H1 (cell line): Measurements from ENCODE around the gene KCNAB2. TPM values are rescaled to one million over a fixed set of nuclear protein-coding genes. Genes with fewer than 3 reads are reported as not detected.

ENCODE experiments used
- CTCF ChIA-PET: fragments of 300-600 bp; sonication (Branson Sonifier 250); formaldehyde crosslinking; loops from one replicate; lab custom pipeline; 2021; ENCODE audit not compliant: partially characterized antibody; lab: Charles Lee
- POLR2A ChIA-PET: fragments of 300-600 bp; sonication (Branson Sonifier 250); formaldehyde crosslinking; loops from one replicate; lab custom pipeline; 2021; ENCODE audit warnings: inconsistent platforms; ENCODE audit not compliant: partially characterized antibody; lab: Charles Lee
- DNase-seq, 2 experiments: peaks; one replicate each; pipeline versions ENCODE4 v3.0.0 to v3.0.0-alpha.2; 2010 to 2022; ENCODE audit warnings: low spot score in 2 of 2, low read depth in 1 of 2, mixed read lengths in 1 of 2
- FAIRE-seq: peaks from 2 replicates; lab custom pipeline; 2011; peaks lifted over from hg19 to GRCh38; lab: Jason Lieb, UNC
- H2AFZ ChIP-seq: 2 replicates; pipeline ENCODE4 v1.8.1; 2012; ENCODE audit warnings: low read length, inconsistent platforms
- H2AK5ac ChIP-seq: 2 replicates; pipeline ENCODE4 v1.6.1; 2013; ENCODE audit warnings: low read depth, low read length
- H2BK120ac ChIP-seq: replicated peaks from 2 replicates; pipeline ENCODE3; 2013; ENCODE audit warnings: low read depth, low read length, inconsistent platforms
- H2BK12ac ChIP-seq: 2 replicates; pipeline ENCODE4 v1.6.1; 2013; ENCODE audit warnings: low read depth, low read length
- H2BK15ac ChIP-seq: 2 replicates; pipeline ENCODE4 v1.6.1; 2013; ENCODE audit warnings: low read length
- H2BK20ac ChIP-seq: 2 replicates; pipeline ENCODE4 v1.6.1; 2013; ENCODE audit warnings: low read length
- H2BK5ac ChIP-seq: 2 replicates; pipeline ENCODE4 v1.6.1; 2013; ENCODE audit warnings: low read depth, low read length
- H3K14ac ChIP-seq: 2 replicates; pipeline ENCODE4 v1.6.1; 2013; ENCODE audit warnings: inconsistent platforms; ENCODE audit not compliant: insufficient read length
- H3K18ac ChIP-seq: 2 replicates; pipeline ENCODE4 v1.6.1; 2013; ENCODE audit warnings: low read length; ENCODE audit errors: extremely low read depth
- H3K23ac ChIP-seq: 2 replicates; pipeline ENCODE4 v1.6.1; 2013; ENCODE audit warnings: inconsistent platforms; ENCODE audit not compliant: insufficient read length
- H3K23me2 ChIP-seq: 2 replicates; pipeline ENCODE4 v1.6.1; 2013; ENCODE audit warnings: low read depth, low read length
- H3K27ac ChIP-seq: 2 replicates; pipeline ENCODE4 v1.6.1; 2011; ENCODE audit warnings: low read depth, low read length, inconsistent platforms
- H3K27me3 ChIP-seq, 4 experiments: replicated peaks in 1 of 4; 1 replicate in 1 of 4; 2 replicates in 3 of 4; pipeline versions ENCODE4 v1.6.1 to v1.8.1; 2011 to 2013; ENCODE audit warnings: low read length in 3 of 4, mild to moderate bottlenecking in 3 of 4, inconsistent platforms in 2 of 4, mixed read lengths in 2 of 4, moderate library complexity in 1 of 4; ENCODE audit not compliant: control insufficient read depth in 3 of 4, insufficient read depth in 3 of 4; ENCODE audit errors: extremely low read depth in 1 of 4
- H3K36me3 ChIP-seq, 4 experiments: 2 replicates each; pipeline versions ENCODE4 v1.6.1 to v1.8.1; 2011 to 2013; ENCODE audit warnings: mild to moderate bottlenecking in 4 of 4, low read length in 3 of 4, moderate library complexity in 2 of 4, control low read depth in 1 of 4, inconsistent platforms in 1 of 4; ENCODE audit not compliant: insufficient read depth in 4 of 4, control insufficient read depth in 2 of 4
- H3K4ac ChIP-seq: replicated peaks from 2 replicates; pipeline ENCODE3; 2013; ENCODE audit warnings: low read length, low read depth, mixed read lengths, inconsistent platforms; ENCODE audit not compliant: insufficient read length
- H3K4me1 ChIP-seq, 4 experiments: replicated peaks in 1 of 4; 1 replicate in 1 of 4; 2 replicates in 3 of 4; pipeline versions ENCODE4 v1.6.1 to v1.8.1; 2011 to 2013; ENCODE audit warnings: low read length in 3 of 4, inconsistent platforms in 2 of 4, mixed read lengths in 1 of 4; ENCODE audit not compliant: insufficient read depth in 4 of 4, control insufficient read depth in 3 of 4
- H3K4me2 ChIP-seq, 2 experiments: 2 replicates each; pipeline versions ENCODE4 v1.6.1 to v1.8.1; 2011 to 2013; ENCODE audit warnings: low read depth in 2 of 2, low read length in 2 of 2, control low read depth in 1 of 2, inconsistent platforms in 1 of 2, mild to moderate bottlenecking in 1 of 2; ENCODE audit not compliant: insufficient read depth in 1 of 2
- H3K4me3 ChIP-seq, 4 experiments: fragments of 200-600, 300-600 bp in 1 of 4; sonication (generic), shearing (Covaris generic), sonication (Bioruptor Twin) in 1 of 4; 2 replicates each; pipeline versions ENCODE4 v1.5.1 to v1.8.1; 2011 to 2016; ENCODE audit warnings: low read length in 4 of 4, low read depth in 3 of 4, control low read depth in 2 of 4, inconsistent platforms in 2 of 4, mild to moderate bottlenecking in 2 of 4, mixed read lengths in 1 of 4, moderate library complexity in 1 of 4; ENCODE audit not compliant: insufficient read depth in 2 of 4; ENCODE audit errors: extremely low read depth in 1 of 4
- H3K56ac ChIP-seq: replicated peaks from 2 replicates; pipeline ENCODE3; 2013; ENCODE audit warnings: low read depth, mild to moderate bottlenecking, mixed read lengths, low read length, inconsistent platforms; ENCODE audit not compliant: insufficient read length
- H3K79me1 ChIP-seq: 2 replicates; pipeline ENCODE4 v1.6.1; 2013; ENCODE audit warnings: low read depth, low read length, control low read depth
- H3K79me2 ChIP-seq, 2 experiments: 2 replicates each; pipeline versions ENCODE4 v1.6.1 to v1.8.1; 2012 to 2013; ENCODE audit warnings: low read length in 2 of 2, mild to moderate bottlenecking in 2 of 2, inconsistent platforms in 1 of 2; ENCODE audit not compliant: insufficient read depth in 2 of 2, control insufficient read depth in 1 of 2
- H3K9ac ChIP-seq, 4 experiments: replicated peaks in 1 of 4; 1 replicate in 1 of 4; 2 replicates in 3 of 4; pipeline versions ENCODE4 v1.6.1 to v1.8.1; 2011 to 2013; ENCODE audit warnings: low read depth in 3 of 4, low read length in 3 of 4, control low read depth in 2 of 4, mild to moderate bottlenecking in 2 of 4, moderate library complexity in 2 of 4, inconsistent platforms in 1 of 4; ENCODE audit errors: extremely low read depth in 1 of 4
- H3K9me3 ChIP-seq, 2 experiments: 2 replicates each; pipeline versions ENCODE4 v1.6.1 to v1.8.1; 2012 to 2013; ENCODE audit warnings: mild to moderate bottlenecking in 2 of 2, moderate library complexity in 2 of 2, control low read depth in 1 of 2, inconsistent platforms in 1 of 2, low read depth in 1 of 2, low read length in 1 of 2, mixed read lengths in 1 of 2; ENCODE audit not compliant: insufficient read depth in 2 of 2
- H4K20me1 ChIP-seq, 2 experiments: replicated peaks in 1 of 2; 2 replicates each; pipeline versions ENCODE3 to v1.8.1; 2011 to 2013; ENCODE audit warnings: inconsistent platforms in 2 of 2, low read length in 2 of 2, mild to moderate bottlenecking in 1 of 2; ENCODE audit not compliant: insufficient read depth in 2 of 2, control insufficient read depth in 1 of 2
- H4K5ac ChIP-seq: 2 replicates; pipeline ENCODE4 v1.6.1; 2013; ENCODE audit warnings: low read length, low read depth, mixed read lengths, inconsistent platforms; ENCODE audit not compliant: insufficient read length
- H4K8ac ChIP-seq: 2 replicates; pipeline ENCODE4 v1.8.0; 2013; ENCODE audit warnings: mild to moderate bottlenecking, moderate library complexity, low read length, inconsistent platforms; ENCODE audit not compliant: insufficient read depth; ENCODE audit errors: extremely low read depth
- H4K91ac ChIP-seq: replicated peaks from 2 replicates; pipeline ENCODE3; 2013; ENCODE audit warnings: low read length, mixed read lengths, inconsistent platforms; ENCODE audit not compliant: insufficient read length
- ATF3 ChIP-seq: IDR thresholded peaks from 2 replicates; pipeline ENCODE4 v1.6.1; 2011; ENCODE audit warnings: low read depth, mild to moderate bottlenecking, low read length; ENCODE audit not compliant: insufficient read depth
- CHD1 ChIP-seq: IDR thresholded peaks from 2 replicates; pipeline ENCODE4 v1.6.1; 2012; ENCODE audit warnings: low read depth, low read length, improper control_type of control experiment
- FOSL1 ChIP-seq: IDR thresholded peaks from 2 replicates; pipeline ENCODE4 v1.6.1; 2011; ENCODE audit warnings: mild to moderate bottlenecking, low read depth, low read length, moderate library complexity; ENCODE audit not compliant: insufficient read depth
- GTF2F1 ChIP-seq: IDR thresholded peaks from 2 replicates; pipeline ENCODE4 v1.6.1; 2012; ENCODE audit warnings: low read depth, low read length, improper control_type of control experiment, borderline replicate concordance
- KDM4A ChIP-seq: IDR thresholded peaks from one replicate; pipeline ENCODE4 v1.7.1; 2012; ENCODE audit warnings: low read depth, mild to moderate bottlenecking, moderate library complexity, low read length, inconsistent platforms; ENCODE audit not compliant: severe bottlenecking
- MAFK ChIP-seq: IDR thresholded peaks from 2 replicates; pipeline ENCODE4 v1.6.1; 2012; ENCODE audit warnings: low read depth, mild to moderate bottlenecking, improper control_type of control experiment, low read length
- MAX ChIP-seq: IDR thresholded peaks from 2 replicates; pipeline ENCODE4 v1.6.1; 2012; ENCODE audit warnings: inconsistent platforms
- NANOG ChIP-seq: IDR thresholded peaks from 2 replicates; pipeline ENCODE4 v1.6.1; 2011; ENCODE audit warnings: low read length, low read depth, mild to moderate bottlenecking, inconsistent platforms; ENCODE audit not compliant: insufficient read depth, poor library complexity, severe bottlenecking
- SAP30 ChIP-seq: fragments of 300-600 bp; sonication (generic); IDR thresholded peaks from 2 replicates; pipeline ENCODE4 v1.7.1; 2012; ENCODE audit warnings: low read length, moderate library complexity, mild to moderate bottlenecking, inconsistent platforms; ENCODE audit not compliant: insufficient read depth, insufficient replicate concordance
- SIN3A ChIP-seq, 2 experiments: IDR thresholded peaks in 1 of 2; conservative IDR thresholded peaks in 1 of 2; 2 replicates each; pipeline ENCODE4 v1.6.1; 2011 to 2012; ENCODE audit warnings: low read length in 2 of 2, improper control_type of control experiment in 1 of 2, low read depth in 1 of 2, mild to moderate bottlenecking in 1 of 2
- SIX5 ChIP-seq: IDR thresholded peaks from 2 replicates; pipeline ENCODE4 v1.6.1; 2011; ENCODE audit warnings: mild to moderate bottlenecking, low read depth, low read length
- SP1 ChIP-seq: IDR thresholded peaks from 2 replicates; pipeline ENCODE4 v1.6.1; 2011; ENCODE audit warnings: low read depth, low read length
- TEAD4 ChIP-seq: IDR thresholded peaks from 2 replicates; pipeline ENCODE4 v1.6.1; 2012; ENCODE audit warnings: low read depth, low read length, inconsistent platforms, mixed read lengths
- WGBS, 2 experiments: shearing (Covaris generic) in 1 of 2; methylation state at CpG; one replicate each; pipeline versions ENCODE4 v1.1.6 to v1.1.7; 2013 to 2015; ENCODE audit warnings: low lambda C conversion rate in 2 of 2, mixed read lengths in 2 of 2, inconsistent platforms in 1 of 2, low coverage in 1 of 2, missing lambda C conversion rate in 1 of 2; ENCODE audit not compliant: insufficient replicate concordance in 2 of 2, insufficient coverage in 1 of 2, insufficient read length in 1 of 2; ENCODE audit errors: extremely low coverage in 1 of 2, missing lambda C conversion rate in 1 of 2; 5-methylcytosine and 5-hydroxymethylcytosine counted together
- polyA plus RNA-seq, 7 experiments: library from polyadenylated mRNA; depleted of rRNA in 3 of 7; stranded (reverse) in 5 of 7; unstranded in 2 of 7; fragments of >200 nt in 5 of 7; fragments of 200-250 nt in 2 of 7; gene quantifications; 1 replicate in 5 of 7; 2 replicates in 1 of 7; 4 replicates in 1 of 7; pipeline versions ENCODE4 v1.2.1 to v1.2.3, GENCODE V29; 2011 to 2013; ENCODE audit warnings: missing spikeins in 2 of 7, mixed read lengths in 2 of 7
- total RNA-seq: library from RNA; stranded (reverse); fragmentation: NEBNext Ultra II Directional; extraction: Animal tissue kit (Norgen Biotek cat#: 25700); gene quantifications from 2 replicates; pipeline ENCODE4 v1.2.1, GENCODE V29; 2021

KCNAB2 gene
- total and polyA plus RNA-seq, 2 of the 8 experiments (the other 6 are each of a cell fraction or from before 2014, with no cell fraction given), result 4.5 to 7.0 TPM

DNA sequence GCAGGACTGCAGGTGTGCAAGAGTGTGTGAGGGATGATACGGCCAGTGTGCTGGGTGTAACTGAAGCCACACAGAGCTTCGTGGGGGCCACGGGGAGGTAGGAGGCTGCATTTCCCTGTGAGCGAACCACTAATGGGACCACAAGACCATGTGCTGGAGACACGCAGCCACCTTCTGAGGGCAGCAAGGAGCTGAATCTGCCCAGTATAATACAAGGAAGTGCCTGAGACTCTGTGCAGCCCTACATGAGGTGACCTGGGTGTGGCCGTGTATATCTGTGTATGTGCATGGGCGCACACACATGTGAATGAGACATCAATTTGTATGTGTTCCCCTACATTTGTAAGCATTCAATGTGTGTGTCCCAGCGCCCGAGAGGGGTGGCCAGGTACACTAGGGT, 83.6 kb downstream of the KCNAB2 start:
- CTCF ChIA-PET, result interaction anchor here (1.0 to 4.0 kb wide), 9 partner anchors 8 to 139 kb away, joined by 3 to 16 read pairs (median 3); no protein-coding TSS in a partner anchor
- no peak overlapping the region for H2BK120ac ChIP-seq
- no peak for FAIRE-seq
- no peak for TF ChIP-seq MAFK
- TF ChIP-seq GTF2F1, result no peak
- TF ChIP-seq KDM4A, result no peak
- TF ChIP-seq CHD1, result no peak
- TF ChIP-seq TEAD4, result no peak
- no peak for TF ChIP-seq SIX5
- TF ChIP-seq SIN3A (conservative IDR thresholded peaks at IDR 0.05 in 1 of 2, IDR thresholded peaks at IDR 0.05 in 1 of 2; ENCODE audit: low read depth in 1 of 2, low read length in 2 of 2), result no peak
- TF ChIP-seq NANOG, result no peak
- TF ChIP-seq SAP30, result no peak
- TF ChIP-seq SP1, result no peak
- no peak for TF ChIP-seq FOSL1
- TF ChIP-seq ATF3, result no peak
- TF ChIP-seq MAX, result no peak

More for the DNA sequence above, 83.6 kb downstream of the KCNAB2 start:
- Histone ChIP-seq H2BK12ac (no peak overlapping the region), H3K18ac (no peak overlapping the region), H3K27me3 (peaks cover 0 to 16% (median 12%) of the 10 kb centered on the region in 4 experiments; a peak in 6 of 7 replicates), H4K91ac (no peak overlapping the region), H3K23ac (no peak overlapping the region), H3K4me1 (peaks cover 0 to 9% (median 4%) of the 10 kb centered on the region in 4 experiments; a peak in 4 of 7 replicates), H3K79me2 (no peaks in the 10 kb centered on the region), H2BK15ac (no peak overlapping the region), H3K23me2 (no peaks in the 10 kb centered on the region), H3K9me3 (no peaks in the 10 kb centered on the region), H3K56ac (no peak overlapping the region), H3K4me3 (no peak overlapping the region), H2BK5ac (no peak overlapping the region), H2BK20ac (no peak overlapping the region), H3K36me3 (no peaks in the 10 kb centered on the region), H4K8ac (no peak overlapping the region), H4K20me1 (no peaks in the 10 kb centered on the region), H3K14ac (no peak overlapping the region), H2AK5ac (no peak overlapping the region), H3K9ac (no peak overlapping the region), H3K27ac (no peak overlapping the region), H4K5ac (no peak overlapping the region), H2AFZ (no peak overlapping the region), H3K4me2 (no peak overlapping the region), H3K79me1 (no peaks in the 10 kb centered on the region), H3K4ac (no peak overlapping the region)
- POLR2A ChIA-PET, result interaction anchor here (0.8 kb wide), 1 partner anchor 12 kb away, joined by 4 read pairs; no protein-coding TSS in a partner anchor
- 86% methylated on average over 9 of the region's 9 CpGs; no CpG with 5 or more reads in 1 of the 2 experiments for WGBS, 2 experiments
- no peak for DNase-seq
